GM21367 (cell line): ENCODE measurements around the gene PDCD2.
"Not testable (repeated sequence)": the region's sequence is repeated elsewhere in the genome, so short reads cannot be mapped to it uniquely, and the experiment has no call there.

Experiments
- ATAC-seq: cut with Tn5 transposase; IDR thresholded peaks from one replicate; pipeline ENCODE4 v1.9.1; 2021; ENCODE audit not compliant: unreplicated experiment

Gene PDCD2

DNA sequence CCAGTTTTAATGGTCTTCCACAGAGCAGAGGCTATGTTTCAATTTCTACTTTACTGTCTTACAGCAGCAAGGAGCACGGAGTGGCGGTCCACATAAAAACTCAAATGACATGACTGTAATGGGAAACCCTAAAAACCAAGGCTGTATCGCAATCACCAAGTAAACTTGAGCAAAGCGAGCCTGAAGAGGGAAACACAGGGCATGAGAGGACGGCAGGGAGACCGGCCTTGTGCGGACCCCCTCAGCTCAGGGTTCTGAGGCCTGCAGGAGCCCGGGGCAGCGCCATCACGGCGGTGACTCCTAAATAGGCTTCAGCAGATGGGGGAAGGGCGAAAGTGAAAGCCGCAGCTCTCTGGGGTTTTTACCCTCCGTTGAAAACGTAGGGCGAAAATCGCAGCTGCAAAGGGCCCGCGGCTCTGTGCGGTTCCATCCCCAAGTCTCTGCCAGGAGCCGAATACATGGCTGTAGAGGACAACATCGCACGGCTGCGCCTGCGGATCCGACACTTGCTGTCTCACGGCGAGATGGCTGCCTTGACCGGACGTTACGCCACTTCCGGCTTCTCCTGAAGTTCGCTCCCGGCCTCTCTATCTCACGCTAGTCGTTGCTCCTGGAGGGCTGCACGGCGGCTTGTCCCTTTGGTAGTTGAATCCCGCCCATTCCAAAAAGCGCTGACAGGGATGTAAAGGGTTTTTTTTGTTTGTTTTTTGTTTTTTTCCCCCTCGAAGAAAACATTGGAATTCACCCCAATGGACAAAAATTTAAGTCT, 31.5 kb downstream of the PDCD2 start, which contains the start of gene PSMB1:
Gene PSMB1, minus strand, starts transcription at position 543 of the 769 bp plus-strand sequence. Its CDS starts 65 bp downstream, at position 478.
- ATAC-seq = peak; percentile 59

DNA sequence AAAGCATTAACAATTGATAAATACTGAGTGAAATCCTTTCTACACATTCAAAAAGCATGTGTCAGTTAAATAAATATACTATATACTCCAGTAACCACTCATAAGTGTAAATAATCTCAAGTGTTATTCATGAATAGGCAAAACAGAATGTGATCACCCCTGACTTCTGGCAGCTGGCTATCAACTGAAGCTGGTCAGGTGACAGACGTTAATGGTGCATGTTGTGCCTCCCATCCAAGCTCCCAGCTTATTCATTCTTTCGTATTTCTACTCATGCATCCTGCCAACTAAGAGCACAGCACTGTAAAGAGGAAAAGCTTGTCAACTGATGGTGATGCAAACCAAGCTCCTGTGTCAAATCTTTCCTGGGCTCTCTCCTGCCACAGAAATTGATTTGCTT, 39.0 kb downstream of the PDCD2 start:
- ATAC-seq = no peak

DNA sequence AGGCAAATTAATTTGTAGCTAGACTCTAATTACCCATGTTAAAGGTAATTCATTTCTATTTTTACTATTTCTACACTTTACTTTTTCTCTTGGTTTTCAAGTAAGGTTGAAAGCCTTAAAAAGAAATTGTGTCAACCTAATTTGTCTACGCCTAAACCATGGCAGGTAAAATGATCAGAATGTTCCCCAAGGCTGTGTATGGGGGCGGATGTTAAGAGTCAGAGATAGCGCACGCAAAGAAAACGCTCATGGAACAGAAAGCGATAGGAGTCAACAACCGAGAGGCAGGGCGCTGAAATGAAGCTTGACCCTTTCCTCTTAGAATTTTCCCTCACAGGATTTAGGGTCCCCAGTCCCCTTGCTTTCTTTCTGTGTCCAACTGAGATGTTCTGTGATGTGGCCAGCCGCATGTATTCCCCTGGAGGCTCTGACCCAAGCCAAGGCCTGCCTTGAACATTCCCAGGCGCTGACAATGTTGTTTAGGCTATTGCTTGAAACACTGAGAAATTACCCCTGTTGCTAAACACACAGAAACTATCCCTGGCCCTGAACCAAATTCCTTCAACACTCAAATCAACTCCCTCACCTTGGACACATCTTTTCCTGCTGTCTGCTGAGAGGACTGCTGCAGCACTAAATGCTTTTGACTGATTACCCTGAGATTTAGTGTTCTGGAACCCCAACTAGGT, 42.3 kb downstream of the PDCD2 start:
- ATAC-seq = no peak

DNA sequence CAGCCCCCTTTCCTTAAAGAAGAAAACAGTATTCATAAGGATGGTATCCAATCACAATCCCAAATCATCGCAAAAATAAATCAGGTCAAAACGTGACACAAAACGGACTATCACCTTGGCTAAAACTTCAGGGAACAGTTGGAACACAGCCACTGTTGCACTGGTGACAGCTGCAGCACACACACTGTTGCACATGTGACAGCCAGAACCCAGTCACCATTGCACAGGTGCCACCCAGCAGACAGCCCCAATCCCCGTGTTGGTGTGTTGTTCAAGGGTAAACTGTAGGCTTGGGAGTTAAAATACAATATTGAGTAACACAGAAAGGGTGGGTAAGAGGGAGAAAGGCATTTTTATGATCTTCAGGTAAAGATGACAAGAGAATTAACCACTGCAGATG, 47.1 kb downstream of the PDCD2 start:
- ATAC-seq = no peak

DNA sequence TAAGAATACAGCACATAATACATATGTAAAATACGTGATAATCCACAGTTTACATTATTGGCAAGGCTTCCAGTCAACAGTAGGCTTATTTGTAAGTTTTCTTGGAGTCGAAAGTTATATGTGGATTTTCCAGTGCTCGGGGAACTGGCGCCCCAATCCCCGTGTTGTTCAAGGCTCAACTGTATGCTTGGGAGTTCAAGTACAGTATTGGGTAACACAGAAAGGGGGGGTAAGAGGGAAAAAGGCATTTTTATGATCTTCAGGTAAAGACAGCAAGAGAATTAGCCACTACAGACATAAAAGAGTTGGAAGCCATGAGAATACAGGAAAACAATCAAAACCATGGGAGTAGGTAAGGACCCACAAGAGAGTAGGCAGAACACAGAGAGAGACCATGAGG, 47.8 kb downstream of the PDCD2 start:
- no peak for ATAC-seq

DNA sequence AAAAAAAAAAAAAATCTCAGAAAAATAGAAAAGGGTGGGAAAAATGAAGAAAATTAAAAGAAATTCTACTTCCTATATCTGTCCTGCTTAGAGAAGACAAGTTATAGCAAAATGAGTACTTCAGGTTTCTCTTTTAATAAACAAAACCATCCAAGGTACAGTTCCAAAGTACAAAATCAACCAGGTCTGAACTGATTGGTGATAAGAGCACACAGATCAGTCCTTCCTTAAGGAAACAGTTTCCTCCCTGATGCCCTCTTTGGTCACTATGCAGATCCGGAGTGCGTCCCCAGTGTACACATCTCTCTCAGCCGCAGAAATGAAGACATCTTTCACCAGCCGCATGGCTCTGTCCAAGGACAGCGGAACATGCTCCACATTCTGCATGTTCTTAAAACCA, 49.4 kb downstream of the PDCD2 start:
- ATAC-seq = no peak

DNA sequence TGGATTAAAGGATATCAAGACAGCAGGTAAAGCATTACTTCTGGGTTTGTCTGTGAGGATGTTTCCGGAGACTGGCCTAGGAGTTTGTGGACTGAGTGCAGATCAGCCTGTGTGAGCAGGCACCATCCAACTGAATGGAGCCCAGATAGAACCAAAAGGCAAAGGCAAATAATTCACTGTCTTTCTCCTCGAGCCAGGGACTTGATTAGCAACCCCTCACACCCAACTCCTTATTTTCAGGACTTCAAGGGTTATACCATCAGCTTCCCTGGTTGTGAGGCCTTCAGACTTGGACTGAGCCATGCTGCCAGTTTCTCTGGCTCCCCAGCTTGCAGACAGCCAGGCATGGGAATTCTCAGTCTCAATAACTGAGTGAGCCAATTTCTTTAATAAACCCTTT, 50.6 kb downstream of the PDCD2 start:
- no peak for ATAC-seq

DNA sequence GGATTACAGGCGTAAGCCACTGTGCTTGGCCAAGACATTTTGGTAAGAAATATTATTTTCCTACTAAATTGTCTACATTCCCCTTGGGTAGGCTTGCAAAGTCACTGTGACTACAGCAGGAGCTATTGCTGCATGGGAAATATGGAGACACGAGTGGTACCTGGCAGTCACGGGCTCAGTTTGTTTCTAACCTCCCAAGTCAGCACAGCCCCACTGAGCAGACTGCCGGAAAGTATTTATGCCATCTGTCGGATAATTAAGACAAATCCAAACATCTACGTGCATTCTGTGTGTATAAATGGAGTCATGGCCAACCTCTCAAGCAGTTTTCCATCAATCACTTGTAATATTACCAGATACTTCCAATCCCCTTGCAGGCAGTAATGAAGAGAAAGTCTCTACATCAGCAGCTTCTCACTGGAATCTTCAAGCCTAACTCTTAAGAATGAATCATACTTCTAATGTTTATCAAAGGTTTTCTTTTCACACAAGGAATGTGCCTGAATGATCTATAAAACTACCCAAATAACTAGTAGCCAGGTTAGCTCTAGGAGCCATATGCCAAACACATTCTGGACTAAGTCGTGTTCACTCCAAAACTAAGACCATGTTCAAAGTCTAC, 51.5 kb downstream of the PDCD2 start:
- no peak for ATAC-seq

DNA sequence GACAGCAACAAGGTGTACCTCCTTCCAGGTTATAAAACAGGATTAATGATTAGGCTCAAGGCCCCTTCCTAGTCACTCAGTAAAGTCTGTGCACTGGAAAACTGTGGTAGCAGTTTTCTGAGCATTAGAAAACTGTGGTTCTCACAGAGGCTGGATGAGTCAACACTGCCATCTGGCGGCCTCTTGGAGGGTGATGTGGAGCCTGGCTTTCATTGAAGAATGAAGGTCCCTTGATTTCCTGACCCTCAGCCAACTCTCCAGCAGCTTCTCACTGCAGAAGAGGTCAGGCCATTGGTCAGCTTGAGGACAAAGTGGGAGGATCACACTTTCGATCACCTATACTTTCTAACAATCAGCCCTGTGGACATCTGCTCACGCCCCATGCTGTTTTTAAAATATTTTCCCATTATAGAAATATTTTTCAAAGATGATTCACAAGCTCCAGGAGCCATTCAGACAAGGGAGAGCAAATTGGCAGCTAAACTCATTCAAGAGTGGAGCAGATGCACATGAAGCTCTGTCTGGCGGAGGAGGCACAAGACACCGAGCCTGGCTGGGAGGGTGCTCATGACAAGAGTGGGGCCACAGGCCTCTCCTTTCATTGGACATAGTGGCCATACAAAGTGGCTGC, 54.5 kb downstream of the PDCD2 start:
- peak; percentile 80 for ATAC-seq

DNA sequence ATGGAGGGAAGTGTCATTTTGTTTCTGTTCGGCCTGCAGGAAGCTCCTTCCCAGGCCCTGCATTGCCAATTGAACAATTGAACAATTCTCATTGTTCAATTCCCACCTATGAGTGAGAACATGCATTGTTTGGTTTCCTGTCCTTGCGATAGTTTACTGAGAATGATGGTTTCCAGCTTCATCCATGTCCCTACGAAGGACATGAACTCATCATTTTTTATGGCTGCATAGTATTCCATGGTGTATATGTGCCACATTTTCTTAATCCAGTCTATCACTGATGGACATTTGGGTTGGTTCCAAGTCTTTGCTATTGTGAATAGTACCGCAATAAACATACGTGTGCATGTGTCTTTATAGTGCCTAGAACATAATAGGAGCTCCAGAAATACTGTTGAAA, 56.4 kb downstream of the PDCD2 start:
- ATAC-seq = not testable (repeated sequence)

DNA sequence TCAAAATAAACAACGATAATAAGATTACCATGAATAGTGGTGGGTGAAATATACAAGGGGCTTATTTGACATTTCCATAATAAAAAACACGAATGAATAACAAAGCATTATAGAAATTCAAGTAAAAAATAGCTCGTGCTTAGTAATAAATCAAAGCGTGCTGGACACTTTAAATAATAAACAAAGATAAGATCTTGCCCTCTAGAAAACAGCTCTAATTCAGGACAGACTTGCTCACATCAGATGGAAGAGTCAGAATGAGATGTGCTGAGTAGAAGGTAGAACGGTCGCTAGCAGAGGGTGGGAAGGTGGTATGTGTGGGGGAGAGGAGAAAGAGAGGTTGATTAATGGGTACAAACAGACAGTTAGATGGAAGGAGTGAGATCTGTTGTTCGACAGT, 58.6 kb downstream of the PDCD2 start:
- no peak for ATAC-seq
